ENCODE measurements around the gene CDK11B. TPM values are rescaled to one million over a fixed set of nuclear protein-coding genes. Genes with fewer than 3 reads are reported as not detected.

CDK11B gene
- total RNA-seq, 1 donor from 2014 or later: 24.3 TPM

DNA sequence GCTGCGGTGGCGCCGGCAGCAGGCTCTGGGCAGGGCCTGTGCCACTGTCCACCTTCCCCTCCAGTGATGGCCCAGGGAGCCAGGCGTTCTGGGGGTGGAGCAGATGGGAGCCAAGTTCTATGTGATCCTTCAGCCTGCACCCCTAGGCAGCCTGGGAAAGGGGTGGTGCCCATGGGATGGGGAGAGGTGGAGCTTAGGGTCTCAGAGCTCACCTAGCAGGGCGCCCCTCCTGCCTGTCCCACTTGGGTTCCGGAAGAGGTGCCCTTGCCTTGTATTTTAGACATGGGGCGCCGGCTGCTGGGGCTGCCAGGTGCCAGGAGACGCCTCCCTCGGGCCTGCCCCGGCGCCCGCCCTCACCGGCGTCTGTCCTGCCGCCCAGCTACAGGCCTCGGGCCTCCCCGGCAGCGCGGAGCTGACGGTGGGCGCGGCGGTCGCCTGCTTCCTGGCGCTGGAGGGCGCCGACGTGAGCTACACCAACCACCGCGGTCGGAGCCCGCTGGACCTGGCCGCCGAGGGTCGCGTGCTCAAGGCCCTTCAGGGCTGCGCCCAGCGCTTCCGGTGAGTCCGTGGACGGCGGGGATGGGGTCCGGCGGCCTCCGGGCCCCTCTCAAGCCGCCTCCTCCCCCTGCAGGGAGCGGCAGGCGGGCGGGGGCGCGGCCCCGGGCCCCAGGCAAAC, 29.9 kb downstream of the CDK11B start:
- no peak overlapping the region for H3K27ac ChIP-seq (replicated peaks)
- TF ChIP-seq, protein P1, sequence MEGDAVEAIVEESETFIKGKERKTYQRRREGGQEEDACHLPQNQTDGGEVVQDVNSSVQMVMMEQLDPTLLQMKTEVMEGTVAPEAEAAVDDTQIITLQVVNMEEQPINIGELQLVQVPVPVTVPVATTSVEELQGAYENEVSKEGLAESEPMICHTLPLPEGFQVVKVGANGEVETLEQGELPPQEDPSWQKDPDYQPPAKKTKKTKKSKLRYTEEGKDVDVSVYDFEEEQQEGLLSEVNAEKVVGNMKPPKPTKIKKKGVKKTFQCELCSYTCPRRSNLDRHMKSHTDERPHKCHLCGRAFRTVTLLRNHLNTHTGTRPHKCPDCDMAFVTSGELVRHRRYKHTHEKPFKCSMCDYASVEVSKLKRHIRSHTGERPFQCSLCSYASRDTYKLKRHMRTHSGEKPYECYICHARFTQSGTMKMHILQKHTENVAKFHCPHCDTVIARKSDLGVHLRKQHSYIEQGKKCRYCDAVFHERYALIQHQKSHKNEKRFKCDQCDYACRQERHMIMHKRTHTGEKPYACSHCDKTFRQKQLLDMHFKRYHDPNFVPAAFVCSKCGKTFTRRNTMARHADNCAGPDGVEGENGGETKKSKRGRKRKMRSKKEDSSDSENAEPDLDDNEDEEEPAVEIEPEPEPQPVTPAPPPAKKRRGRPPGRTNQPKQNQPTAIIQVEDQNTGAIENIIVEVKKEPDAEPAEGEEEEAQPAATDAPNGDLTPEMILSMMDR (IDR thresholded peaks at IDR 0.05; ENCODE audit: borderline replicate concordance): no peak
- no peaks in the 10 kb centered on the region for H3K9me3 ChIP-seq (replicated peaks)
- peaks cover 46% of the 10 kb centered on the region for H3K4me1 ChIP-seq
- H3K27me3 ChIP-seq (ENCODE audit: low read depth): peaks cover 34% of the 10 kb centered on the region
- no peak for DNase-seq
- H3K4me3 ChIP-seq: no peak overlapping the region
- peaks cover 35% of the 10 kb centered on the region for H3K36me3 ChIP-seq
- intact Hi-C loops (cut with micrococcal nuclease): no loop called here

DNA sequence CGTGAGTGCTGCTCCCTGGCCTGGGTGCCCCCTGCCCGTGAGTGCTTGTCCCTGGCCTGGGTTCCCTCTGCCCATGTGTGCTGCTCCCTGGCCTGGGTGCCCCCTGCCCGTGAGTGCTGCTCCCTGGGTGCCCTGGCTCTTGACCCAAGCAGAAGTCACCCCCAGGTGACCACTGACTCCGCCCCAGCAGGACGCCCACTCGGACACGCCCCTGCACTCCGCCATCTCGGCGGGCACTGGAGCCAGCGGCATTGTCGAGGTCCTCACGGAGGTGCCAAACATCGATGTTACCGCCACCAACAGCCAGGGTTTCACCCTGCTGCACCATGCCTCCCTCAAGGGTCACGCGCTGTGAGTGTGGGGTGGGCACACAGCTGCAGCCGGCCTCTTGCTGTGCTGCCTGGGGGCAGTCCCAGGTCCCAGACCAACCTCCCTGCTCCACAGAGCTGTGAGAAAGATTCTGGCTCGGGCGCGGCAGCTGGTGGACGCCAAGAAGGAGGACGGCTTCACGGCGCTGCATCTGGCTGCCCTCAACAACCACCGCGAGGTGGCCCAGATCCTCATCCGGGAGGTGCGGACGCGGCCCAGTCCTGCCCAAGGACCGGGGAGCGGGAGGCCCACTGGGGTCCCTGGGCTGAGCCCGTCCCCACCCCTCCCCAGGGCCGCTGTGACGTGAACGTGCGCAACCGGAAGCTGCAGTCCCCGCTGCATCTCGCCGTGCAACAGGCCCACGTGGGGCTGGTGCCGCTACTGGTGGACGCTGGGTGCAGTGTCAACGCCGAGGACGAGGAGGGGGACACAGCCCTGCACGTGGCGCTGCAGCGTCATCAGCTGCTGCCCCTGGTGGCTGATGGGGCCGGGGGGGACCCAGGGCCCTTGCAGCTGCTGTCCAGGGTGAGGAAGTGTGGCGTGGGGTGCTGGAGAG, 30.7 kb downstream of the CDK11B start:
- H3K9me3 ChIP-seq (replicated peaks): no peaks in the 10 kb centered on the region
- no peak overlapping the region for H3K27ac ChIP-seq (replicated peaks)
- TF ChIP-seq, protein P1 (IDR thresholded peaks at IDR 0.05; ENCODE audit: borderline replicate concordance): no peak
- peaks cover 35% of the 10 kb centered on the region for H3K36me3 ChIP-seq
- H3K4me1 ChIP-seq: peaks cover 47% of the 10 kb centered on the region
- no peak for DNase-seq
- intact Hi-C loops (cut with micrococcal nuclease): no loop called here
- H3K27me3 ChIP-seq (ENCODE audit: low read depth): peaks cover 34% of the 10 kb centered on the region
- no peak overlapping the region for H3K4me3 ChIP-seq

DNA sequence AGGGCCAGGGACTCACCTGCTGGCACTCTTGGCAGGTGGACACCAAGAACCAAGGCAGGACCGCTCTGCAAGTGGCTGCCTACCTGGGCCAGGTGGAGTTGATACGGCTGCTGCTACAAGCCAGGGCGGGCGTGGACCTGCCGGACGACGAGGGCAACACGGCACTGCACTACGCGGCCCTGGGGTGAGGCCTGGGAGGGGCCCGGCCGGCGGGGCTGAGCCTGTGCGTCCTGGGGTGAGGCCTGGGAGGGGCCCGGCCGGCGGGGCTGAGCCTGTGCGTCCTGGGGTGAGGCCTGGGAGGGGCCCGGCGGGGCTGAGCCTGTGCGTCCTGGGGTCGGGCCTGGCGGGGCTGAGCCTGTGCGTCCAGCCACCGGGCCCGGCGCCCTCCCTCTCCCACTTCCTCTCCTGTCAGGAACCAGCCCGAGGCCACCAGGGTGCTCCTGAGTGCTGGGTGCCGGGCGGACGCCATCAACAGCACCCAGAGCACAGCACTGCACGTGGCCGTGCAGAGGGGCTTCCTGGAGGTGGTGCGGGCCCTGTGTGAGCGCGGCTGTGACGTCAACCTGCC, 31.5 kb downstream of the CDK11B start:
- TF ChIP-seq, protein P1 (IDR thresholded peaks at IDR 0.05; ENCODE audit: borderline replicate concordance): no peak
- no peak overlapping the region for H3K4me3 ChIP-seq
- no peaks in the 10 kb centered on the region for H3K9me3 ChIP-seq (replicated peaks)
- no peak for DNase-seq
- H3K27ac ChIP-seq (replicated peaks): no peak overlapping the region
- H3K36me3 ChIP-seq: peaks cover 35% of the 10 kb centered on the region
- peaks cover 46% of the 10 kb centered on the region for H3K4me1 ChIP-seq
- intact Hi-C loops (cut with micrococcal nuclease): no loop called here
- peaks cover 34% of the 10 kb centered on the region for H3K27me3 ChIP-seq (ENCODE audit: low read depth)

GRCh38 chr1:1626207-1627141, 32.3 kb downstream of the CDK11B start:
- intact Hi-C loops (cut with micrococcal nuclease): no loop called here
- Histone ChIP-seq H3K4me1 (peaks cover 46% of the 10 kb centered on the region), H3K36me3 (peaks cover 35% of the 10 kb centered on the region), H3K27me3 (ENCODE audit: low read depth) (peaks cover 25% of the 10 kb centered on the region), H3K9me3 (replicated peaks) (no peaks in the 10 kb centered on the region), H3K4me3 (no peak overlapping the region), H3K27ac (replicated peaks) (peak overlapping the region; percentile 71)
- no peak for DNase-seq
- TF ChIP-seq, protein P1 (IDR thresholded peaks at IDR 0.05; ENCODE audit: borderline replicate concordance): no peak

GRCh38 chr1:1625824-1626206, 33.0 kb downstream of the CDK11B start:
- H3K27ac ChIP-seq (replicated peaks): peak overlapping the region; percentile 71

More at GRCh38 chr1:1625824-1626206, 33.0 kb downstream of the CDK11B start:
- intact Hi-C loops (cut with micrococcal nuclease): no loop called here
- TF ChIP-seq, protein P1 (IDR thresholded peaks at IDR 0.05; ENCODE audit: borderline replicate concordance): no peak
- Histone ChIP-seq H3K27me3 (ENCODE audit: low read depth) (peaks cover 19% of the 10 kb centered on the region), H3K9me3 (replicated peaks) (no peaks in the 10 kb centered on the region), H3K4me3 (peak overlapping the region; percentile 54), H3K4me1 (peaks cover 48% of the 10 kb centered on the region), H3K36me3 (peaks cover 35% of the 10 kb centered on the region)
- no peak for DNase-seq

All from left ventricle myocardium inferior (tissue), 1 donor.